K562 (cell line): ENCODE results near the gene MMP15. TPM values are rescaled to one million over a fixed set of nuclear protein-coding genes. Genes with fewer than 3 reads are reported as not detected.

ENCODE experiments used
- DPF2 ChIP-seq: fragments of 450-650 bp; IDR thresholded peaks from 2 replicates; pipeline ENCODE4 v1.6.1; 2016
- EGR1 ChIP-seq: fragments of 450-650 bp; conservative IDR thresholded peaks from 2 replicates; pipeline ENCODE4 v1.6.1; 2017; ENCODE audit warnings: mild to moderate bottlenecking
- FIP1L1 ChIP-seq: fragments of 200-400 bp; formaldehyde crosslinking; IDR thresholded peaks from 2 replicates; pipeline ENCODE4 v1.6.1; 2018; ENCODE audit warnings: mild to moderate bottlenecking, low read depth, low read length; ENCODE audit not compliant: poor library complexity, severe bottlenecking
- FOXJ2 ChIP-seq: fragments of 200-800 bp; sonication (Bioruptor generic); IDR thresholded peaks from 2 replicates; pipeline ENCODE4 v1.6.1; 2016; ENCODE audit warnings: missing genetic modification characterization, missing compliant biosample characterization
- GTF2A2 ChIP-seq: IDR thresholded peaks from 2 replicates; pipeline ENCODE4 v1.6.1; 2016; ENCODE audit warnings: mild to moderate bottlenecking, missing genetic modification characterization, missing compliant biosample characterization
- HDAC2 ChIP-seq: fragments of 450-650 bp; IDR thresholded peaks from 2 replicates; pipeline ENCODE4 v1.6.1; 2016; ENCODE audit warnings: mild to moderate bottlenecking
- MAFF ChIP-seq: IDR thresholded peaks from 2 replicates; pipeline ENCODE4 v1.6.1; 2012; ENCODE audit warnings: low read length, improper control_type of control experiment
- NFRKB ChIP-seq: fragments of 450-650 bp; IDR thresholded peaks from 2 replicates; pipeline ENCODE4 v1.6.1; 2016; ENCODE audit warnings: low read depth
- PCBP1 ChIP-seq: fragments of 200-400 bp; formaldehyde crosslinking; IDR thresholded peaks from 2 replicates; pipeline ENCODE4 v1.6.1; 2018; ENCODE audit warnings: mild to moderate bottlenecking, low read depth, low read length; ENCODE audit not compliant: poor library complexity, severe bottlenecking
- PHTF2 ChIP-seq: fragments of 250-450 bp; sonication (Bioruptor Pico); IDR thresholded peaks from 2 replicates; pipeline ENCODE4 v1.5.0; 2021; ENCODE audit warnings: mild to moderate bottlenecking
- POLR3G ChIP-seq: IDR thresholded peaks from 2 replicates; pipeline ENCODE4 v1.6.1; 2011; ENCODE audit not compliant: insufficient read length, insufficient replicate concordance; ENCODE audit errors: extremely low read depth
- PYGO2 ChIP-seq: fragments of 450-650 bp; IDR thresholded peaks from 2 replicates; pipeline ENCODE4 v1.6.1; 2016; ENCODE audit warnings: mild to moderate bottlenecking, missing genetic modification characterization, moderate library complexity, missing compliant biosample characterization
- SMAD1 ChIP-seq: fragments of 150-350 bp; IDR thresholded peaks from 2 replicates; pipeline ENCODE4 v1.6.1; 2014; ENCODE audit warnings: low read length, low read depth; ENCODE audit not compliant: partially characterized antibody
- SMARCA4 ChIP-seq: fragments of 450-650 bp; IDR thresholded peaks from 2 replicates; pipeline ENCODE4 v1.6.1; 2016
- SMARCA5 ChIP-seq: fragments of 450-650 bp; IDR thresholded peaks from 2 replicates; pipeline ENCODE4 v1.6.1; 2016
- SRSF3 ChIP-seq: fragments of 200-400 bp; formaldehyde crosslinking; IDR thresholded peaks from 2 replicates; pipeline ENCODE4 v1.6.1; 2016; ENCODE audit warnings: mild to moderate bottlenecking, low read length, moderate library complexity; ENCODE audit not compliant: insufficient read depth
- ZBTB12 ChIP-seq: fragments of 250-450 bp; sonication (Bioruptor Pico); IDR thresholded peaks from 2 replicates; pipeline ENCODE4 v1.4.0; 2020
- ZBTB17 ChIP-seq: fragments of 450-650 bp; formaldehyde crosslinking; IDR thresholded peaks from 2 replicates; pipeline ENCODE4 v1.4.0; 2020; ENCODE audit warnings: mild to moderate bottlenecking
- ZNF165 ChIP-seq: fragments of 250-450 bp; sonication (Bioruptor Pico); IDR thresholded peaks from 2 replicates; pipeline ENCODE4 v1.4.0; 2020; ENCODE audit warnings: borderline replicate concordance
- ZNF280B ChIP-seq: fragments of 250-450 bp; sonication (Bioruptor Pico); IDR thresholded peaks from 2 replicates; pipeline ENCODE4 v1.5.1; 2021; ENCODE audit warnings: mild to moderate bottlenecking
- polyA plus RNA-seq, 8 experiments: library from polyadenylated mRNA; depleted of rRNA in 4 of 8; stranded (reverse) in 5 of 8; unstranded in 3 of 8; fragments of >200 nt; fragmentation: Nextera tagmentation in 2 of 8; fragmentation: Illumina TruSeq in 1 of 8; extraction: Ambion mirVana in 2 of 8; extraction: Trizol in 1 of 8; gene quantifications; 2 replicates each; pipeline versions ENCODE4 v1.2.1 to v1.2.3, GENCODE V29; 2011 to 2014; ENCODE audit warnings: inconsistent platforms in 1 of 8, missing spikeins in 1 of 8
- total RNA-seq, 7 experiments: library from RNA; depleted of rRNA in 6 of 7; stranded (reverse); fragments of >200 nt in 6 of 7; fragmentation: Illumina TruSeq in 2 of 7; extraction: Trizol in 2 of 7; gene quantifications; 2 replicates each; pipeline versions ENCODE4 v1.2.1 to v1.2.3, GENCODE V29; 2011 to 2021; ENCODE audit warnings: low replicate concordance in 1 of 7
- TF ChIP-seq, protein P1 (sequence below): fragments of 250-450 bp; sonication (Bioruptor Pico); IDR thresholded peaks from 2 replicates; pipeline ENCODE4 v1.8.0; 2021; ENCODE audit warnings: mild to moderate bottlenecking, moderate library complexity
- TF ChIP-seq, protein P2 (sequence below): fragments of 250-450 bp; sonication (Bioruptor Pico); IDR thresholded peaks from 2 replicates; pipeline ENCODE4 v1.9.0; 2021; ENCODE audit warnings: mild to moderate bottlenecking, inconsistent platforms

The MMP15 gene
- total and polyA plus RNA-seq, 9 of the 15 experiments (the other 6 are each of a cell fraction or from before 2014, with no cell fraction given), result 0.01 to 20.4 (median 5.5) TPM

DNA sequence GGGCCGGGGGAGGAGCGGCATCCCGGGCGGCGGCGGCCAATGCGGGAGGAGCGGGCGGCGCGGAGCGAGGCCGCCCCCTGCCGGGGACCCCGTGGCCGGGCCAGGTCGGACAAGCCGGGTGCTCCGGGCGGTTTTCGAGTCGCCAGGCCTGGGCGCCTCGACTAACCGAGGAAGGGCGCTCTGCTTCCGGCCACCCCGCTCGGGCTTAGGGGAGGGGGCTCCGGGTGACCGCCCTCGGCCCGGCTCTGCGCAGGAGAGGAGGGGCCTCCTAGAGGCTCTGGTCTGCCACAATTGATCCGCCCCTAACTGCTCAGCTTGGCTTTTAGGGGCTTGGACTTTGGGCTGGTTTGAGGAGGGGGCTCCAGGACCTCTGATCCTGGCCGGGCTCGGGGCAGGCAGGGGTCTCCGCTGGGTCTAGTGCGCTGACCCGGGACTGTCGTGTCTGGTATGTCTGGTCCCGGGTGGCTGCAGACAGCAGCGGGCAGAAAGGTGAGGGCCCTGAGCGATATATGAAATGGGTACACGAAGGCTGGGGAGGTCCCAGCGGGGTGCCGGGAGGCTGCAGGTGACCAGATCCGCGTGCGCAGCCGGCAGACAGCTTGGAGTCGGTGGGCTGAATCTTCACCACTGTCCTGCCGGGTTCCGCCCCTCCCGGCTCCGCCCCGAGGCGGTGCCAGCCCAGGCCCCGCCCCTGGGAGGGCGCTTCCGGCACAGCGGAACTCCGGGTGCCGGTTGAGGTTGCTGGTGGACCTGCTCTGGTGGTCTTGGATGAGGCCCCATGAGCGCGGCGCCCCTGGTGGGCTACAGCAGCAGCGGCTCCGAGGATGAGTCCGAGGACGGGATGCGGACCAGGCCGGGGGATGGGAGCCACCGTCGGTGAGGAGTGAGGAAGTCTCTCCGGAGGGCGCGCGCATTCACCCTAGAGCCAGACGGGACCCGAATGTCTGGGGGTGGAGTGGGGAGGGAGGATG lies 24.6 kb upstream of the MMP15 start, which contains the start of gene USB1 (continued):
- no peak for TF ChIP-seq PYGO2
- TF ChIP-seq, protein P1, sequence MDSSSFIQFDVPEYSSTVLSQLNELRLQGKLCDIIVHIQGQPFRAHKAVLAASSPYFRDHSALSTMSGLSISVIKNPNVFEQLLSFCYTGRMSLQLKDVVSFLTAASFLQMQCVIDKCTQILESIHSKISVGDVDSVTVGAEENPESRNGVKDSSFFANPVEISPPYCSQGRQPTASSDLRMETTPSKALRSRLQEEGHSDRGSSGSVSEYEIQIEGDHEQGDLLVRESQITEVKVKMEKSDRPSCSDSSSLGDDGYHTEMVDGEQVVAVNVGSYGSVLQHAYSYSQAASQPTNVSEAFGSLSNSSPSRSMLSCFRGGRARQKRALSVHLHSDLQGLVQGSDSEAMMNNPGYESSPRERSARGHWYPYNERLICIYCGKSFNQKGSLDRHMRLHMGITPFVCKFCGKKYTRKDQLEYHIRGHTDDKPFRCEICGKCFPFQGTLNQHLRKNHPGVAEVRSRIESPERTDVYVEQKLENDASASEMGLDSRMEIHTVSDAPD (CRISPR knock-in tag), result no peak
- no peak for TF ChIP-seq FOXJ2 (tag)
- TF ChIP-seq SRSF3, result no peak
- no peak for TF ChIP-seq PHTF2 (CRISPR knock-in tag)
- peak; percentile 62 for TF ChIP-seq PCBP1
- peak; percentile 69; the same call in 1 of the 2 replicates for TF ChIP-seq SMARCA5
- peak; percentile 58 for TF ChIP-seq HDAC2
- 0 out of 2 replicates have a peak, but pooled peaks have one; percentile 19 for TF ChIP-seq DPF2
- no peak for TF ChIP-seq POLR3G
- no peak for TF ChIP-seq ZNF165 (CRISPR knock-in tag)
- TF ChIP-seq EGR1, result 0 out of 2 replicates have a peak, but pooled peaks have one; percentile 12
- no peak for TF ChIP-seq MAFF
- TF ChIP-seq GTF2A2 (tag), result no peak
- no peak for TF ChIP-seq SMARCA4
- peak; percentile 19 for TF ChIP-seq SMAD1
- TF ChIP-seq NFRKB, result no peak
- TF ChIP-seq, protein P2, sequence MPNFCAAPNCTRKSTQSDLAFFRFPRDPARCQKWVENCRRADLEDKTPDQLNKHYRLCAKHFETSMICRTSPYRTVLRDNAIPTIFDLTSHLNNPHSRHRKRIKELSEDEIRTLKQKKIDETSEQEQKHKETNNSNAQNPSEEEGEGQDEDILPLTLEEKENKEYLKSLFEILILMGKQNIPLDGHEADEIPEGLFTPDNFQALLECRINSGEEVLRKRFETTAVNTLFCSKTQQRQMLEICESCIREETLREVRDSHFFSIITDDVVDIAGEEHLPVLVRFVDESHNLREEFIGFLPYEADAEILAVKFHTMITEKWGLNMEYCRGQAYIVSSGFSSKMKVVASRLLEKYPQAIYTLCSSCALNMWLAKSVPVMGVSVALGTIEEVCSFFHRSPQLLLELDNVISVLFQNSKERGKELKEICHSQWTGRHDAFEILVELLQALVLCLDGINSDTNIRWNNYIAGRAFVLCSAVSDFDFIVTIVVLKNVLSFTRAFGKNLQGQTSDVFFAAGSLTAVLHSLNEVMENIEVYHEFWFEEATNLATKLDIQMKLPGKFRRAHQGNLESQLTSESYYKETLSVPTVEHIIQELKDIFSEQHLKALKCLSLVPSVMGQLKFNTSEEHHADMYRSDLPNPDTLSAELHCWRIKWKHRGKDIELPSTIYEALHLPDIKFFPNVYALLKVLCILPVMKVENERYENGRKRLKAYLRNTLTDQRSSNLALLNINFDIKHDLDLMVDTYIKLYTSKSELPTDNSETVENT (CRISPR knock-in tag), result peak; percentile 3
- TF ChIP-seq ZBTB17 (CRISPR knock-in tag), result no peak
- peak; percentile 68 for TF ChIP-seq FIP1L1
- TF ChIP-seq ZNF280B (CRISPR knock-in tag), result no peak
- no peak for TF ChIP-seq ZBTB12
